Aorta (tissue), 5 donors: Measurements from ENCODE around the gene ADGRB2. TPM values are rescaled to one million over a fixed set of nuclear protein-coding genes. Genes with fewer than 3 reads are reported as not detected.

Experiments
- ATAC-seq: fragments of 200-7000 bp; cut with Tn5 transposase; one replicate; pipeline ENCODE4 v1.9.1; 2022; ENCODE audit warnings: moderate library complexity; ENCODE audit not compliant: low FRiP score
- DNase-seq, 2 donors: peaks; one replicate each; pipeline ENCODE4 v3.0.0-alpha.2; 2020
- H3K27ac ChIP-seq, 2 donors: one replicate each; pipeline ENCODE4 v1.5.1; 2013; ENCODE audit warnings: low read length in 2 of 2, mild to moderate bottlenecking in 2 of 2, moderate library complexity in 2 of 2, control low read depth in 1 of 2, inconsistent platforms in 1 of 2, low read depth in 1 of 2
- H3K27me3 ChIP-seq, 2 donors: one replicate each; pipeline ENCODE4 v1.6.1; 2013; ENCODE audit warnings: control low read depth in 1 of 2, low read length in 1 of 2, mild to moderate bottlenecking in 1 of 2, moderate library complexity in 1 of 2; ENCODE audit not compliant: insufficient read depth in 2 of 2, control insufficient read depth in 1 of 2
- H3K36me3 ChIP-seq, 2 donors: one replicate each; pipeline ENCODE4 v1.6.1; 2013; ENCODE audit warnings: control low read depth in 1 of 2, low read length in 1 of 2, mild to moderate bottlenecking in 1 of 2; ENCODE audit not compliant: insufficient read depth in 2 of 2, control insufficient read depth in 1 of 2
- H3K4me1 ChIP-seq, 2 donors: one replicate each; pipeline ENCODE4 v1.6.1; 2013; ENCODE audit warnings: low read length in 2 of 2, control low read depth in 1 of 2, mild to moderate bottlenecking in 1 of 2, moderate library complexity in 1 of 2; ENCODE audit not compliant: insufficient read depth in 2 of 2, control insufficient read depth in 1 of 2
- H3K4me3 ChIP-seq, 2 donors: one replicate each; pipeline ENCODE4 v1.5.1; 2013; ENCODE audit warnings: low read length in 2 of 2, control low read depth in 1 of 2, mild to moderate bottlenecking in 1 of 2
- H3K9me3 ChIP-seq: one replicate; pipeline ENCODE4 v1.6.1; 2013; ENCODE audit warnings: mild to moderate bottlenecking, low read length; ENCODE audit not compliant: control insufficient read depth
- WGBS, 2 donors: extraction: QIAGEN DNeasy Blood & Tissue Kit; methylation state at CpG; one replicate each; pipeline ENCODE4 v1.1.7; 2013; 5-methylcytosine and 5-hydroxymethylcytosine counted together
- intact Hi-C, 2 donors: fragments of 100-400 bp; cut with DNase I; formaldehyde crosslinking; loops; one replicate each; pipeline versions ENCODE4 v1.14.2 to v1.15.0; 2022
- polyA plus RNA-seq, 2 donors: library from polyadenylated mRNA; stranded (reverse); fragments of 200-250 nt; gene quantifications; one replicate each; pipeline ENCODE4 v1.2.3, GENCODE V29; 2013
- total RNA-seq, 2 donors: library from RNA; stranded (reverse); fragmentation: NEBNext Ultra II Directional; extraction: Animal tissue kit (Norgen Biotek cat#: 25700); gene quantifications; one replicate each; pipeline ENCODE4 v1.2.1, GENCODE V29; 2021
- donor health status: healthy with polysubstance abuse.
- donor health status: Bipolar disorder and iron deficiency.
- donor health status: DM: no; HTN: no; CAD: no.
- donor health status: DM: no; HTN: no; CAD: no.
- donor health status: DM: yes; HTN: yes; CAD: no.

The ADGRB2 gene
- total and polyA plus RNA-seq, 4 donors = 1.8 to 4.6 (median 2.1) TPM

GRCh38 chr1:31802190-31803150, 38.3 kb upstream of the ADGRB2 start:
- no peak overlapping the region for H3K27ac ChIP-seq
- no peaks in the 10 kb centered on the region for H3K36me3 ChIP-seq
- H3K4me1 ChIP-seq = no peaks in the 10 kb centered on the region
- no peaks in the 10 kb centered on the region for H3K27me3 ChIP-seq
- ATAC-seq (no peak), DNase-seq (no peak)
- intact Hi-C loops = loop anchor here in 1 of 2 donors (10.0 kb wide), 1 partner anchor 262 kb away; no protein-coding TSS in a partner anchor
- peak overlapping the region in 1 of 2 donors; percentile 20 for H3K4me3 ChIP-seq
- 46 to 47% methylated on average over 13 of the region's 13 CpGs for WGBS, 2 donors
- H3K9me3 ChIP-seq = no peaks in the 10 kb centered on the region

GRCh38 chr1:31801458-31801857, 37.3 kb upstream of the ADGRB2 start:
- H3K27ac ChIP-seq = no peak overlapping the region
- intact Hi-C loops = loop anchor here in 1 of 2 donors (10.0 kb wide), 1 partner anchor 263 kb away; no protein-coding TSS in a partner anchor
- ATAC-seq (no peak), DNase-seq (no peak)
- H3K36me3 ChIP-seq = no peaks in the 10 kb centered on the region
- H3K27me3 ChIP-seq = no peaks in the 10 kb centered on the region
- WGBS, 2 donors = 83 to 86% methylated on average over 1 of the region's 1 CpG
- H3K9me3 ChIP-seq = no peaks in the 10 kb centered on the region
- no peak overlapping the region for H3K4me3 ChIP-seq
- no peaks in the 10 kb centered on the region for H3K4me1 ChIP-seq

DNA sequence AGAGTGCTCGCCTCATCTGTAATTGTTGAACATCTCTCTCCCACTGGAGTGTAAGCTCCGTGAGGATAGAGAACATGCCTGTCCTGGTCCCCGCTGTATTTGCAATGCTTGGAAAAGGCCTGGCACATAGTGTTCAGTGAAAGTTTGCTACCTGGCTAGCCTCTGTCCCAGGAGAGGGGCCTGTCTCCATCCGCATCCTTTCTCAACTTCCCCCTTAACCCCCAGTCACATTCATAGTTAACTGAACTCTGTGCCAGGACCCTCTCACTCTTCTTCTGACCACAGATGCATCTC, 36.5 kb upstream of the ADGRB2 start:
- no peak overlapping the region for H3K4me3 ChIP-seq
- H3K27ac ChIP-seq = no peak overlapping the region
- H3K27me3 ChIP-seq = no peaks in the 10 kb centered on the region
- no peaks in the 10 kb centered on the region for H3K36me3 ChIP-seq
- DNase-seq (no peak), ATAC-seq (no peak)
- H3K4me1 ChIP-seq = no peaks in the 10 kb centered on the region
- 96 to 99% methylated on average over 4 of the region's 4 CpGs for WGBS, 2 donors
- intact Hi-C loops = loop anchor here in 1 of 2 donors (10.0 kb wide), 1 partner anchor 264 kb away; no protein-coding TSS in a partner anchor
- H3K9me3 ChIP-seq = no peaks in the 10 kb centered on the region

GRCh38 chr1:31799895-31800673, 35.9 kb upstream of the ADGRB2 start:
- WGBS, 2 donors = 93 to 96% methylated on average over 16 of the region's 16 CpGs
- Histone ChIP-seq H3K27me3 (no peaks in the 10 kb centered on the region), H3K4me1 (no peaks in the 10 kb centered on the region), H3K9me3 (no peaks in the 10 kb centered on the region), H3K27ac (no peak overlapping the region), H3K36me3 (no peaks in the 10 kb centered on the region), H3K4me3 (no peak overlapping the region)
- ATAC-seq (no peak), DNase-seq (no peak)
- intact Hi-C loops = loop anchor here in 1 of 2 donors (10.0 kb wide), 1 partner anchor 265 kb away; no protein-coding TSS in a partner anchor

DNA sequence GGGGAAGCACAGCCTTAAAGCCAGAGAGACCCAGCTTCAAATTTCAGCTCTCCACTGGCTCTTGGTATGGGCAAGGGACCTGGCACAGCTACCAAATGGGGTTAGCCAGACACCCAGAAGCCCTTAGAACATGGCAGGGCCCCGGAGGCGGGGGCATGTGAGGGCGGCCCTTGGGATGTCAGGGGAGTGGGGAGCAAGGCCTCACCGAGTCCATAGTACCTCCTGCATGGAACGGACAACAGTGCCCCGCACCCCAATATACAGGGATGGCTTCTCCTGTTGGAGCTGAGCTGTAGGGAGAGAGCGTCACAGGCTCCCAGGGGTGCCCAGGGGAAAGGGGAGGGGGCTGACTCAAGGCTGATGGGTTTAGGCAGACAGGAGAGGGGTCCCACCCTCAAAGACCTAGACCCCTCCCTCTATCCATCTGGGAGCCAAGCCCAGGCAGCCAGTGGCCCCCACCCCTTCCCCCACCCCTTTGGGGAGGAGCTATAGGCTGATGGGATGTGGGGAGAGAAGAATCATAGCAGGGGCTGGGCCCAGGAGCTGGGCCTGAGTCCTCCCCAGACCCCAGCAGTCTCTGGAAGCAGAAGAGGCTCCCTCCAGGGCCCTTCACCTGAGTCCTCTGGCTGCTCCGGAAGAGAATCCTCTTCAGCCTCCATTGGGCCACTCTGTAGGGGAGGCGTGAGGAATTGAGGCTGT, 35.2 kb upstream of the ADGRB2 start:
- ATAC-seq = no peak
- no peak overlapping the region for H3K27ac ChIP-seq
- intact Hi-C loops = no loop called here
- no peaks in the 10 kb centered on the region for H3K9me3 ChIP-seq
- no peaks in the 10 kb centered on the region for H3K36me3 ChIP-seq
- H3K4me3 ChIP-seq = no peak overlapping the region
- 89 to 91% methylated on average over 9 of the region's 9 CpGs for WGBS, 2 donors
- H3K4me1 ChIP-seq = no peaks in the 10 kb centered on the region
- DNase-seq = no peak
- no peaks in the 10 kb centered on the region for H3K27me3 ChIP-seq

- intact Hi-C loops = no loop called here
- no peak overlapping the region for H3K4me3 ChIP-seq
- no peaks in the 10 kb centered on the region for H3K36me3 ChIP-seq
Observed at GRCh38 chr1:31798433-31799195, 34.5 kb upstream of the ADGRB2 start.

GRCh38 chr1:31798086-31798432, 33.9 kb upstream of the ADGRB2 start:
- Histone ChIP-seq H3K27me3 (no peaks in the 10 kb centered on the region), H3K27ac (no peak overlapping the region), H3K4me3 (no peak overlapping the region), H3K4me1 (no peaks in the 10 kb centered on the region), H3K9me3 (no peaks in the 10 kb centered on the region), H3K36me3 (no peaks in the 10 kb centered on the region)
- ATAC-seq = no peak
- intact Hi-C loops = no loop called here
- WGBS, 2 donors = 73 to 75% methylated on average over 8 of the region's 8 CpGs
- DNase-seq = no peak

More at GRCh38 chr1:31798433-31799195, 34.5 kb upstream of the ADGRB2 start:
- Histone ChIP-seq H3K4me1 (no peaks in the 10 kb centered on the region), H3K9me3 (no peaks in the 10 kb centered on the region), H3K27ac (no peak overlapping the region), H3K27me3 (no peaks in the 10 kb centered on the region)
- DNase-seq (peak in 1 of 2 donors; percentile 73), ATAC-seq (no peak)
- 22 to 24% methylated on average over 17 of the region's 17 CpGs for WGBS, 2 donors

- no peaks in the 10 kb centered on the region for H3K9me3 ChIP-seq
Observed at GRCh38 chr1:31797216-31797615, 33.1 kb upstream of the ADGRB2 start.

More at GRCh38 chr1:31797216-31797615, 33.1 kb upstream of the ADGRB2 start:
- 95 to 96% methylated on average over 5 of the region's 5 CpGs for WGBS, 2 donors
- DNase-seq (no peak), ATAC-seq (no peak)
- no peak overlapping the region for H3K4me3 ChIP-seq
- no peaks in the 10 kb centered on the region for H3K36me3 ChIP-seq
- intact Hi-C loops = no loop called here
- no peak overlapping the region for H3K27ac ChIP-seq
- no peaks in the 10 kb centered on the region for H3K4me1 ChIP-seq
- no peaks in the 10 kb centered on the region for H3K27me3 ChIP-seq
